GM10248 (cell line): ENCODE results near the gene ZNF415.

Experiments
- CTCF ChIA-PET: fragments of 300-600 bp; sonication (Branson Sonifier 250); formaldehyde crosslinking; extraction: SDS; loops from one replicate; lab custom pipeline; 2021; ENCODE audit warnings: antibody characterized with exemption; lab: Yijun Ruan, JAX
- POLR2A ChIA-PET: fragments of 350-650 bp; sonication (Branson Sonifier 250); formaldehyde crosslinking; extraction: SDS; loops from one replicate; lab custom pipeline; 2020; ENCODE audit warnings: antibody characterized with exemption; lab: Yijun Ruan, JAX
- DNase-seq: peaks from one replicate; pipeline ENCODE4 v3.0.0; 2012; ENCODE audit errors: extremely low spot score
- CTCF ChIP-seq: IDR thresholded peaks from 2 replicates; pipeline ENCODE4 v1.5.1; 2012; ENCODE audit warnings: mild to moderate bottlenecking, low read depth; ENCODE audit errors: extremely low read depth, missing control alignments, control extremely low read depth

The ZNF415 gene

DNA sequence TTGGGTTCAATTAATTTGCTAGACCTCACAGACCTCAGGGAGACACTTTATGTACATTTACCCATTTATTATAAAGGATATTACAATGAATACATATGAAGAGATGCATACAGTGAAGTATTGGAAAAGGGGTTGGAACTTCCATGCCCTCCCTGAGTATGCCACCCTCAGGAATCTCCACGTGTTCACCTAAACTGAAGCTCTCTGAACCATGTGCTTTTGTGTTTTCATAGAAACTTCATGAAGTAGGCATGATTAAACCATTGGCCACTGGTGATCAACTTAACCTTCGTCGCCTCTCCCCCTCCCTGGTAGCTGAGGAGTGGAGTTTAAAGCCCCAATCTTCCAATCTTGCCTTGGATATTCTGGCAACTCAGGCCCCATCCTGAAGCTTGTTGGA, 49.8 kb downstream of the ZNF415 start:
- TF ChIP-seq CTCF: no peak
- ChIA-PET POLR2A (no interaction called here), CTCF (no interaction called here)
- DNase-seq: no peak

- no peak for TF ChIP-seq CTCF
Observed at GRCh38 chr19:53079313-53079924, 53.3 kb downstream of the ZNF415 start.

DNA sequence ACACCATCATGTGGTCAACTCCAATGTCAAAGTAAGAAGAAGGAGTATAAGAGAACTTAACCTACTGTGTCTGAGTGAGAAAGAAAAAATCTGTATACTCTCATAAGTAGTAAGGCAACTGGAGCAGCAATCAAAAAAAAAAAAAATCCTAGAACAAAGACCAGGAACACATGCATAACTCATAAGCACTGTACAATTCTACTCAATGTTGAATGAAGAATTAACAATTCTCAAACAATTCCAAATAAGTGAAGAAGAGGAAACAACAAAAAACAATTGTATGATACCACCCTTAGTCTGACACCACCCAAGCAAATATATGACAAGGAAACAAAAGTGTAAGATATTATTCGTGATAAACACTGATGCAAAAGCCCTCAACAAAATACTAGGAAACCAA, 54.0 kb downstream of the ZNF415 start:
- ChIA-PET POLR2A (no interaction called here), CTCF (no interaction called here)
- no peak for TF ChIP-seq CTCF
- DNase-seq: no peak

More at GRCh38 chr19:53079313-53079924, 53.3 kb downstream of the ZNF415 start:
- ChIA-PET POLR2A (no interaction called here), CTCF (no interaction called here)
- DNase-seq: no peak

DNA sequence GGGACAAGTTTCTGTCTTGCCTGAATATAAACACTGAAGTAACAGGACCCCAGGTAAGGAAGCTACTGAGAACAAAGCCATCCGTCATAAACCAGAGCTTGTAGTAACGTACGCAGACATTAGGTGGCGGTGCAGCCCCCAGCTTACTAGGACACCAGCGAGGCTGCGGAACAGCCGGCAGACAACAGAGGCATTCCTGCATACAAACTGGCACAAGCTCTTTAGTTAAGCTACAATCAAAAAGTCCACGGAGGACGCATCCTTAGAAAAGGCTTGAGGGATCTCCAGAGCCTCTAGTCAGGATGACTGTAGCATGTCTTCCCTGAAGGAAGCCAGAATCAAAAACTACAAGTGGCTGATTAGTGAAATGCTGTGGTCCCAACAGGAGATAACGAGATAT, 55.7 kb downstream of the ZNF415 start:
- DNase-seq: no peak
- no peak for TF ChIP-seq CTCF
- POLR2A ChIA-PET: no interaction called here
- CTCF ChIA-PET: no interaction called here

GRCh38 chr19:53068834-53069233, 63.9 kb downstream of the ZNF415 start:
- no peak for TF ChIP-seq CTCF

DNA sequence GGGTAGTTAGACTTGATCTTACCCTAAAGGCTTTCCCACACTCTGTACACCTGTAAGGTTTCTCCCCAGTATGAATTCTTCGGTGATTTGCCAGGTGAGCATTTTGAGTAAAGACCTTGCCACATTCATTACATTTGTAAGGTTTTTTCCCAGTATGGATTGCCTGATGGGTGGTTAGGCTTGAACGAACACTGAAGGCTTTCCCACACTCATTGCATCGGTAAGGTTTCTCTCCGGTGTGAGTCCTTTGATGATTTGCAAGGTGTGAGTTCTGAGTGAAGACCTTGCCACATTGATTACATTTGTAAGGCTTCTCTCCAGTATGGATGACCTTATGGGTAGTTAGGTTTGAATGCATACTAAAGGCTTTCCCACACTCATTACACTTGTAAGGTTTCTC, 64.5 kb downstream of the ZNF415 start:
- no peak for TF ChIP-seq CTCF
- ChIA-PET POLR2A (no interaction called here), CTCF (no interaction called here)
- DNase-seq: no peak

More at GRCh38 chr19:53068834-53069233, 63.9 kb downstream of the ZNF415 start:
- DNase-seq: no peak
- ChIA-PET POLR2A (no interaction called here), CTCF (no interaction called here)

GRCh38 chr19:53057904-53058580, 74.7 kb downstream of the ZNF415 start:
- POLR2A ChIA-PET: no interaction called here
- no peak for DNase-seq
- no peak for TF ChIP-seq CTCF
- CTCF ChIA-PET: no interaction called here
